Hypothalamus (tissue), 51 donors: ENCODE measurements around the gene CBFA2T3.
"Not testable (repeated sequence)": the region's sequence is repeated elsewhere in the genome, so short reads cannot be mapped to it uniquely, and the experiment has no call there.

Experiments used
- DNase-seq, 51 donors: peaks; one replicate each; lab custom pipeline; 2025; lab: John Stamatoyannopoulos, UW

Gene CBFA2T3

DNA sequence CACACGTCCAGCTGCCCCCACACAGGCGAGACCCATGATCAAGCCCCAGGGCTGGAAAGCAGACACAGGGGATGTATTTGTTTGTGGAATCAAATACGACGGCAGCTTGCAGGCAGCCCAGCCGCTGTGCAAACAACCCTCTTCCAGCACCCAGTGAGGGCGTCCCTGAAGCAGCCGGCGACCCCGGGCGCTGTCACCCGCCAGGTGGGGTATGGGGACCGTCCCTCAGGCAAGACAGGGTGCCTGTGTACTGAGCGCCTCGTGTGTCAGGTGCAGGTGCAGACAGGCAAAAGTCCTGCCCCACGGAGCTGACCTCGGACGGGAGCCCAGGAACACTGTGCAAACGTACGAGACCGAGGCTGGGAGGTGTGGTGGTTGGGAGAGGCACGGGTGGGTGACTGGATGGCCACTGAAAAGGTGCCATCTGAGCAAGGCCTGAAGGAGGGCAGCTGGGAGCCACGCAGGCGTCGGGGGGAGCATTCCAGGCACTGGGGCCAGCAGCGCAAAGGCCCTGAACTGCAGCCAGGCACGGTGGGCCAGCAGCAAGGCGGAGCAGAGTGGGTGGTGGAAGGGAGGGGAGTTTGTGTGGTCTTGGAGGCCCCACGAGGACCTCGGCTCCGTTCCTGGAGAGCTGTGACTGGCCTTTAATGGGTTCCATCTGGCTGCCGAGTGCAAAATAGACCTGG, 48.5 kb downstream of the CBFA2T3 start:
- no peak for DNase-seq

DNA sequence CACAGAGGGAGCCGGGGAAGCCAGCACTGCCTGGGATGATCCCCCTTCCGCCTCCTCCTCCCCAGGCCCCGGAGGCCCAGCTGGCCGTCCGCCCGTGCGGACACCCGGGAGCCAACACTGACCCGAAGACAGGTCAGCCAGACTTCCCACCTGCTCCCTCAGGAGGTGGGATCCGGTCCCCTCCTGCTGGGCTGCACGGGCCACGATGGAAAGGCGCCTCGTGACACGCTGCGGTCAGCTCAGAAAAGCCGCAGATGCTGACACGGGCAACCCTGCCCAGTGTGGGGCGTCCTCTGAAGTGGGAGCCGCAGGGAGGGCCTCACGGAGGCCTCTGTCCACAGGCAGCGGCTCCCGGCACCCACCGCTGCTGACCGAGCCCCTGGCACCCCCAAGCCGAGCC, 49.3 kb downstream of the CBFA2T3 start:
- DNase-seq, result no peak

DNA sequence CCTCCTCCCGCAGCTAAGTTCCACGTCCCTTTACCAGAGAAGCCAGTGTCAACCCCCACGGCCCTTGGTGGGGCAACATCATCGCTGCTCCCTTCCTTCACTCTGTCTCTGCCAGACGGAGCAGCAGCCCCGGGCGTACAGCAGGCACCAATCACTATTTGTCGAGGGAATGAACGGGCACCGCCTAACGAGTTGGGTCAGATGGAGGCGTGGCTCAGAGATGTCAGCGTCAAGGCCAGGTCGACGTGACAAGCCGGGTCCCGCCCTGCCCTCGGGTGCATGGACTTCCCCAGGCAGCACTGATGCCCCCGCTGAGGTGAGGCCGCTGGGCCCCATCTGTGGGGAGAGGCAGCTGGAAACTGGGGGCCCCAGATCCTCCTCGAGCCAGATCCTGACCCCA, 50.0 kb downstream of the CBFA2T3 start:
- DNase-seq, result no peak

DNA sequence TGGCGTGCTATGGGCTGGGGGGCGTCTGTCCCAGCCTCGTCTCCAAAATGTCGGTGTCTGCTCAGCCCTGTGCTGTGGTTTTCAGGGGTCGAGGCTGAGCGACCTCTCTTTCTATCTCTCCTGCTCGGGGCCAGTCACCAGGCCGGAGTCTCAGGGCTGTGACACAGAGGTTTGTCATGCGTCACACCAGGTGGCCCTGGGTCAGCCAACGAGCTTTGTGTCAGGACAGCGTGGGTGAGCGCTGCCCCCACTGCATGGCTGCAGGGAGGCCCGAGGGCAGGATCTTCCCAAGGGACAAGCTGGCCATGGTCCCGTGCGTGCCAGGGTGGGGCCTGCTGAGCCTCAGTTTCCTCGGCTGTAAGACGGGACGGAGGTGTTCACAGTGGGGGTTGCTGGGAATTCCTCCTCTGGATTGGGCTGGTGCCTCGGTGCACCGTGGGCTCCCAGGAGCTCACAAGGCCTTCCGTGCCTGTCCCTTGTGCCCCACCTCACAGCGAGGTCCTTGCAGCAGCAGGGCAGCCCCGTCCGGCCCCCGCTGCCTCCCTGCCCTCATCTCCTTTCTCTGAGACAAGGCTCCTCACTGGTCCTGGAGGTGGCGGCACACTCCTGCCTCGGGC, 50.5 kb downstream of the CBFA2T3 start:
- DNase-seq, result no peak

DNA sequence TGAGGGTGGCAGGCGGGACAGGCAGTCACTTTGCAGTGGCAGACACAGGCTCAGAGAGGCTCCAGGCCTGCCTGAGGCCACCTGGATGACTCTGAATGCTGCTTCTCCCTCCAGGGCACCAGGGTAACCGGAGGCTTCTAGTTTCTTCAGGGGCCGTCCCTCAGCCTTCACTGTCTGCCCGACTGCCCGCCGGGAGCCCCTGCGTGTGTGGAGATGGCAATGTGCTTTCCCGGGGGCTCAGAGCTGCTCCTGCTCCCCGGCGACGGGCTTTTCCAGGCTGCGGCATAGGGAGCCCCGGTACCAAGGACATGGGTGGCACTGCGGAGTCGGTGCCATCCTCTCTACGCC, 51.5 kb downstream of the CBFA2T3 start:
- no peak for DNase-seq

DNA sequence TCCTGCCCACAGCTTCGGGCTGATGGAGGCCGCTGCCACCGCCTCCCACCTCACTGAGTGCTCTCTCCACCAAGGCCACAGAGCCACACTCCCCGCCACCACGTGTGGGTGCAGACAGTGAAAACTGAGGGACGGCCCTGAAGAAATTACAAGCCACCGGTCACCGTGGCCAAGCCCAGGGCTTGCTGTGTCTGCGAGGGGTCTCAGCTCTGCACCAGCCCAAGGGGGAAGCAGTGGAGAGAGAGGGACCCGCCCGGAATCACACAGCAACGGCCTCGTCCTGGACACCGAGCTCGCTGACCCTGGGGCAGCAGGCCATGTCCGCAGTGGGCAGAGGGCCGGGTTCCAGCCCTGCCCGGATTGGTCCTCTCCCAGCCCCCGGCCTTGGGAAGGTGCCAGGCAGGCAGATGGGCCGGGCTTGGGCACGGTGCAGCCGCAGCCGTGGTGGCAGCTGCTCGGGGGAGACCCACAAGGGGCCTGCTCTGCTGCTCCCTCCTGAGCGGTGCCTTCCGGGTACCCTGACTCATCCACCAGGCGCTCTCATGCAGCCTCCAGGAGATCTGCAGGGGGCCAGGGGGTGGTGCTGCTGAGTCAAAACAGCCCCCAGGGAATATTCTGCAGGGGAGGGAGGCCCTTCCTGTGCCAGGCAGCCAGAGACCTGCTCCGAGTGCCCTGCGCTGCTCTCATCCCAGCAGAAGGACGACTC, 52.0 kb downstream of the CBFA2T3 start:
- DNase-seq, result peak in 10 of 51 donors; percentile 20 to 72 (median 33)

DNA sequence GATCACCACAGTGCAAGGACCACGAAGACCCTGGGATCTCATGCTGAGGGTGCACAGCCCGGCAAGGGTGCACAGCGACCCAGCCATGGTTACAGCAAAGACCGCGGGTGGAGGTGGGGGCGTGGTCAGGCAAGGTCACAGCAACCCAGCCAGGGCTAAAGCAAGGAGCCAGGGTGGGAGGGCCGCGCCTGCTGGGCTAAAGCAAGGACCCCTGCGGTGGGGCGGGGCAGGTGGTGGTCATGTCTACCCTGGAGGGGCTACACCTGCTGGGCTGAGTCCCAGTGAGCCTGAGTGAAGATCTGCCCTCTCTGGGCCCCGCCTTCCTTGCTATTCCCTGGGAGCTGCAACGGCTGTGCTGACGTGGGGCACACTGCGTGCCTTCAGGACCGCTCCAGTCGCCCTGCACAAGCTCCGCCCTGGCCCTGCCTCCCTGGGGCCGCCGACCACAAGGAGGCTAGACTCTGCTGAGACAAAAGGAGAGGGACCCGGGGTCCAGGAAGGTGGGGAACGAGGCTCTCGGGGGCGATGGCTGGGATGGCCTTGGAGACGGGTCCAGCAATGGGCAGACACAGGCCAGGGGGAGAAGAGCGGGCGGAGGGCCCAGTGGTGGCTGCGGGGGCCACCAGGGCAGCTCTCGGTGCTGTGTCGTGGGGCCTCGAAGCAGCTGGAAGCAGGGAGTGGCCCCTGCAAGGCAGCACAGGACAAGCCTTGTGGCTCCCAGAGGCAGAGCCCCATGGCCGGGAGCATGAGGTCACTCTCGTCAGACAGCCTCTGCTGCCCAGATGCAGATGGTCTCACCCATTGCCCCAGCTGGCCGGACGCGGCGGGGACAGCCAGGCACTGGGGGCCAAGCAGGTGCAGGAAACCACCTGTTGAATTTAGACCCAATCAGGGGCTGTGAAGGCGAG, 52.8 kb downstream of the CBFA2T3 start:
- DNase-seq, result no peak

DNA sequence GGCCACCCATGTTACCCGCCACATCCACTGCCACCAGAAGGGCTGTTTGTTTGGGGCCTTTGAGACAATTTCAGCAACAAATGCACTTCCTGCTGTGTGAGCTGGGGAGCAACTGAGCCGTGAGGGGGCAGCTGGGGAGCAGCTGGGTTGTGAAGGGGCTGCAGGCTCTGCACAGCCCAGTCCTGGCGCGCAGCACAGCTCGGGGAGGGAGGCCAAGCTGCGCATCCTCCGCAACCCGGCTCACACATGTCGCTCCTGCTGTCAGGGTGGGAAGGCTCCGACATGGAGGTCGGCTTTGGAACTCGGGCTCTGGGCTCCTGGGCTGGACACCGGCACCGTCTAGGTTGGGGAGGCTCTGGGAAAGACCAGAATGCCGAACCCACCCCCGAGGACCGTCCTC, 53.6 kb downstream of the CBFA2T3 start:
- DNase-seq, result no peak

DNA sequence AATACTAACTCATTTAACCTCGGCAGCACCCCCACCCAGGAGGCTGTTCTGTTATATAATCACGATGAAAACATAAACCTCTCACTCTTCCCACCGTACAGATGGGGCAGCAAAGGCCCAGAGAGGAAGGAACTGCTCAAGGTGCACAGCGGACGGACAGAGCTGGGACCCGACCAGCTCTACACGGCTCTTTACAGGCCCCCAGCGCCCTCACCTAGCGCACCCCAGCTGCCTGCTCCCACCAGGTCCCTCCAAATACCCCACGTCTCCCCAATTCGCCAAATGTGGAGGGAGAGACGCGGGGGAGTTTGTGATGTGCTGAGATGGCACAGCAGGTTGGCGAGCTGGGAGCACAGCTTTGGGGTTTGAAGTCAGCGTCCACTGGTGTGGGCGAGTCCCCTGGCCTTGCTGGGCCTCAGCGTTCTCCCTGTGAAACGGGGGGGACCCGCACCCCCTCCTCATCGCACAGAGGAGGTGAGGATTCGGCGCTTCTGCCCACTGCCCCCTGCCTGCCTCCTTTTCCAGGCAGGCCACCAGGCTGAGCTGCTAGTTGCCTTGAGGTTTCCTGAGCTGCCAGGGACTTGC, 54.1 kb downstream of the CBFA2T3 start:
- DNase-seq, result no peak

DNA sequence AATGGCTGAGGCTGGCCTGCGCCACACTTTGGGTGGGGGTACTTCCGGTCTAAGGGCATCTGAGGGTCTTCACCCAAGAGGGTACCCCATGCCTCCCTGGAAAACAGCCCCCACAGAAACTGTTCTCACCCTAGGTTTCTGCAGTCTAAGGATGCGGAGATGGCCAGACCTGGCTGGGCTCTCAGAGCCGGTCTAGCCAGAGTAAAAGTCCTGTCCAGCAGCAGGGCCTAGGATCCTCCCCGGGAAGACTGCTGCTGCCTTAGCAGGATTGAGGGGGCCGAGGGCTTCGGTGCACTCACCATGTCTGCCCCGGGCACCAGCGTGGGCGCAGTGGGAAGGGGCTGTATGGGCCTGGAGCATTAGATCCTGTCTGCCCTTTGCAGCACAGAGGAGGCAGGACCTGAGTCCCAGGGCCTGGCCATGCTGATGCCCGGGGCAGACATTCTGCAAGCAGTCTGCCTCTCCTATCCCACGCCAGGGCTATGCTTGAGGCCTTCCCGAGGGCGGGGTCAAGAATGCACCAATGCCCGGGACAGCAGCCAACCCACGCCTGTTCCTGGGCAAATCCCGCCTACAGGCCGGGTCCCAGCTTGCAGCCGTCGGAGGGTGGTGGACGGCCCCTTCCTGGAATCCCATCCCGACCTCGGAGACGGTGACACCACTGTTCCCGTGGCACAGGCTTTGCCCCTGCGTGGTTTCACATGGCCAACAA, 54.7 kb downstream of the CBFA2T3 start:
- DNase-seq, result no peak

DNA sequence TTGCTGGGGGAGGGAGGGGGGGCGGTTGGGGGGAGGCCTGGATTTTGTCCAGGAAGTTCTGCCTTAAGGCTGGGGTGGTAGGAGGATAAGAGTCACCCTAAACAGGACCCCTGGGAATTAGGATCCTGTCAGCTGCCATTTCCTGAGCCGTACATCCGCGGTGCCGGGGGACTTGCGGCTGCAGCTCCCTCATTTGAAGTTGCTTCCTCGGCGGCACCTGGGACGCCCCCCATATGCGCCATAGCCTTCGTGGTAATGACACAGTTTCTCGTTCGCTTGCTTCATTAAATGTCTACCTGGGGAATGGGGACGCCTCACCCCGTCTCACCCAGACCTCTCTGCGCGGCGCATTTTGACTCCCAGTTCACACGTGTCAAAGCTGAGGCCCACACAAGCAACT, 55.4 kb downstream of the CBFA2T3 start:
- DNase-seq, result no peak

DNA sequence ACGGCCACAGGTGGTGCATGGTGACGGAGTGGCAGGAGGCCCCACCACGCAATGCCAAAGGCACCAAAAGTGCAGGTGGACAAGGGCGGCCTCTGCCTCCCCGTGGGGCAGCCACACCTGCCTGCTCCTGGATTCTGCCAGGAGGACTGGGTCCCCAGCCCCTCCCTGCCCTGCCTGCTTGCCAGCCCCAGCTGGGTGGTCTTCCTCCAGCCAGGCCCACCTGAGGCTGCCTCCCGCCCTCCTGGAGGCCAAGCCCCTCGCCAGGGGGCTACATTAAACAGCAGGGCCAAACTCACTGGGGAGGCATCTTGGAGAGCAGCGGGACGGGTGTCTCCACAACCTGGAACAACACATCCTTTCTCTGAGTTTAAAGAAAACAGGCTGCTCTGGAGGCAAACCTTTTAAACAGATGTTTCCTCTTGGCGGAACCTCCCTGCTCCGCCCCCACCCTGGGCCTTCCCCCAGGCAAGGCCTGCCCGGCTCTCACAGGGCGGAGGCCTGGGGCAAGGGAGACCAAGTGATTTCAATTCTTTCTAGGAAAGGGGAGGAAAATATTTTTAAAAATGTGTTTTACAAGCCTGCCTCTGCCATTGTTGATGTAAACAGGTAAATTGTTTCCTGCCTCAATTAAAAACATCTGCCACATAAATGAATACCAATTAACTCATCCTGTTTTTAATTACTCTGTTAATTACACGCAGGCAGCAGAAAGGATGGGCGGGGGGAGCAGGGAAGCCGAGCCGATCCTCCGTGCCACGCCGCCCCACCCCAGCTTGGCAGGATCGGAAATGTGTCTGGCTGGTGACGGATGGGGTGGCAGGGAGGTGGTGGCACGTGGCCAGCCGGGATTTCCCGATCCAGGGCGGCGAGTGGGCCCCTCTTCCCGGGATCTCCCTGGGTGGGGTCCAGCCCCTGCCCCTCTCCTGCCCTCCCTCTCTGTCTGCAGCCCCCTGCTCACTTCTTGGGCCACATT, 56.1 kb downstream of the CBFA2T3 start:
- no peak for DNase-seq

DNA sequence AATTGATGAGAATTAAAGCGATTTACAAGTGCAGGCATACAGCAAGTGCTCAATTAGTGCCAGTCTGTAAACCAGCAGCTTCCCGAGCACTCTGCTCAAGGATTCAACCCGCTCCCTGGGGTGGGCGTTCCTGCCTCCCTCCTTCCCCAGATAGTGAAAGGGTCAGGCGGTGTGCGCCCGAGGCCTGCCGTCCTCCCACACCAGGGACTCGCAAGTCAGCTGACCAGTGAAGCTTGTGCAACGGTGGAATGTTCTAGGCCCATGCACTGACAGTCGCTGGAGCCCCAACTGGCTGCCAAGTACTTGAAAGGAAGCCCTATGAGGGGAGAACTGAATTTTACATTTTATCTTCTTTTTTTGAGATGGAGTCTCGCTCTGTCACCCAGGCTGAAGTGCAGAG, 57.1 kb downstream of the CBFA2T3 start:
- DNase-seq, result no peak

DNA sequence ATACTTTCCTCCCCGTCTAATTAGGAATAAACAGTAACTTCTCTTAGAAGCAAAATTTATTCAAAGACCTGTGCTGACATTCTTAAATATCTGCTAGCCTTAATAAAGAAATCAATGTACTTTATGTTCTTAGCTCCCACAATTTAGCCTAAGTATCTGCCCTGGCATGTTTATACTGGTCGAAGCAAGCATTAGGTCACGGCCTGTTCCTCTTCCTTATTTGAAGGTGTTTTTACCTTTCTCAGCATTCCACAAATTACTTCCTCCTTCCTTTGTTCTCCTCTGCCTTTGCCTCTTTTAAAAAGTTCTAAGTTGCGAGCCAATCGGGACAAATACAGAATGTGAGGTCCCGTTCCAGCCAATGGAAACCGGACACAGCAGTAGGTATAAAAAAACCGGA, 58.1 kb downstream of the CBFA2T3 start:
- not testable (repeated sequence) for DNase-seq

DNA sequence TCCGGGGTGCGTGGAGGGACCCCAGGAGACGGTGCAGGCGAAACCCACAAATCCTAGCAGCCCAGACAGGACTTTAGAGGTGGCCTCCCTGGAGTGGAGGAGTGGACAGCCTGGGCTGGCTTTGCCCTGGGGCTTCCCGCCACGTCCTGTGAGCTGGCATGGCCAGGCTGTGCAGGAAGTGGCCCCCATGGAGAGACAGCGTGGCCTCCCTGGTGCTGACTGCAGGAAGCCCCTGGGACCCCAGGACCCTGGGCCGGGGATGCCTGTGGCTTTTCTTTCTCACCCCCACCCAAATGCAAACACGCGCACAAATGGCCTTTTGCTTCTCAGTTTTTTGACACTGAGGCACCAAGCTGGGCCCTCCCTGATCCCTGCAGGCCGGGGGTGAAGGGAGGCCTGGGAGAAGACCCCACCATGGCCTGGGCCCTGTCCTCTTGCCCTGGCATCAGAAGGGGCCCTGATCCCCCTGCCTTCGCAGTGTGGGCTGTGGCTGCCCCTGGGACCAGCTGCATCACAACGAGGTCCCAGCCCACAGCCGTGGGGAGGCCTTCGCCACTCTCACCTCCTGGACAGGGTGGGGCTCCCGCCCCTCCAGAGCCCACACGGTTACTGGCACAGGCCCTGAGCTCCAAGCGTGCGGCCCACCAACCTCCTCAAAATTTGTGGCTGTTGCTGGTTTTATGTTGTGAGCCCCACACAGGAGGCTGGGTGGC, 58.9 kb downstream of the CBFA2T3 start:
- no peak for DNase-seq

DNA sequence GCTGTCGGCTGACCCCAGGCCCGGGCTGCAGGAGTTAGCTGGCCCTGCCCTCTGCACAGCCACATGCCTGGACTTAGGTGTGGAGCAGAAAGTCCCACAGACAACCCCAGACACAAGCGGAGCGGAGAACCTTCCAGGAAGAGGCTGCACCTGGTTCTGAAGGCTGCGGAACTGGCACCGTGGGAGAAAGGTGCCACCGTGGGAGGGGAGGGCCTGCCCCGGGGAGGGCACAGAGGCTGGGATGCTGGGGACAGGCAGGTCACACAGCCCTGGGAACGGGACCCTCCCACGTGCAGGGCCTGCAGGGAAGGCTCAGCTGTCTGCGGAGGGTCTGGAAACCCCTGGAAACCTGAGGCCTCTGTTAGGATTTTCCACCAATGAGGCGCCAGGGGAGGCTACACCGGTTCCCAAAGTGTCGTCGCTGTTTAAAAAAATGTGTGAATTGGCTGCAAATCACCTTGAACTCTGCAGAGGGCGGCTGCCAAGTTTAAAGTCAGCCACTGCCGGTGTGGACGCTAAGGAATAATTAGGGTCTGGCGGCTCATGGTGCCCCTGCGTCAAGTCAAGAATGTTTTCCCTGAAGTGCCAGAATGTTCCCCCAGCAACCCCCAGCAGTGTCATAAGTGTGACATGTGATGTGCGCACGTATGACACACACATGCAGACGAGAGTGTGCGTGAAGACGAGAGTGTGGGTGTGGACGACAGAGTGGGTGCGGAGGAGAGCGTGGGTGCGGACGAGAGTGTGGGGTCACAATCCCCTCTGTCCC, 59.7 kb downstream of the CBFA2T3 start:
- DNase-seq, result no peak

DNA sequence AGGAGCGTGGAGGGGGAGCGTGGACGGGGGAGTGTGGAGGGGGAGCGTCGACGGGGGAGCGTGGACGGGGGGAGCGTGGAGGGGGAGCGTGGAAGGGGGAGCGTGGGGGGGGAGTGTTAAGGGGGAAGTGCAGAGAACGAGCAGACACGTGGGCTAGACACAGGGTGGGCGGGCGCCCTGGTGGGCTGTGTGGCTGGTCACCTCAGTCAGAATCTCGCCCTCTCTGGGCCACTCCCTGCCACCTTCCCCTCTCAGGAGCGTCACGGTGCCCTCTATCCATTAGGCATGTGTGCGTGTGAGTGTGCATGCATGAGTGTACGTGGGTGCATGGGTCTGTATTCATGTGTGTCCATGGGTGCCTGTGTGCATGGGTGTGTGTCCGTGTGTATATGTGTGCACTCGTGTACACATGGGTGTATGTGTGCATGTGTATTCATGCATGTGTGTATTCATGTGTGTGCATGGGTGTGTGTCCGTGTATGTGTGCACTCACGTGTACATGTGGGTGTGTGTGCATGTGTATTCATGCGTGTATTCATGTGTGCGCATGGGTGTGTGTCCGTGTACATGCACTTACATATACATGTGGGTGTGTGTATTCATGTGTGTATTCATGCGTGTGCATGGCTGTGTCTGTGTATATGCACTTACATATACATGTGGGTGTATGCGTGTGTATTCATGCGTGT, 61.2 kb downstream of the CBFA2T3 start:
- DNase-seq, result no peak
